Chondrocyte (in vitro differentiated cells): ENCODE data around the gene PRIM1. TPM values are rescaled to one million over a fixed set of nuclear protein-coding genes. Genes with fewer than 3 reads are reported as not detected.

Source experiments
- DNase-seq: peaks from one replicate; pipeline ENCODE4 v3.0.0; 2021; ENCODE audit warnings: mixed read lengths, low spot score
- H3K27ac Mint-ChIP-seq: one replicate; pipeline ENCODE4 v1.8.0; 2021; ENCODE audit warnings: mild to moderate bottlenecking, moderate library complexity, mixed read lengths; ENCODE audit not compliant: unreplicated experiment
- H3K27me3 Mint-ChIP-seq: 2 replicates; pipeline ENCODE4 v1.8.0; 2021; ENCODE audit warnings: low read depth, mixed read lengths
- H3K36me3 Mint-ChIP-seq: 2 replicates; pipeline ENCODE4 v1.8.0; 2021; ENCODE audit warnings: low read depth, mixed read lengths
- H3K4me1 Mint-ChIP-seq: 2 replicates; pipeline ENCODE4 v1.8.0; 2021; ENCODE audit warnings: low read depth, mild to moderate bottlenecking, mixed read lengths
- H3K4me3 Mint-ChIP-seq: one replicate; pipeline ENCODE4 v1.8.0; 2021; ENCODE audit warnings: mild to moderate bottlenecking, moderate library complexity, mixed read lengths; ENCODE audit not compliant: unreplicated experiment
- H3K9me3 Mint-ChIP-seq: 2 replicates; pipeline ENCODE4 v1.8.0; 2021; ENCODE audit warnings: low read depth, mixed read lengths
- total RNA-seq: library from RNA; stranded (reverse); gene quantifications from 3 replicates; pipeline ENCODE4 v1.2.1, GENCODE V29; 2021
- TF ChIP-seq, protein P1 (sequence below): fragments of 200-600 bp; sonication (generic); IDR thresholded peaks from 2 replicates; pipeline ENCODE4 v1.5.0; 2021; ENCODE audit warnings: antibody characterized with exemption, mild to moderate bottlenecking, moderate library complexity

PRIM1 gene
- total RNA-seq, 1 donor from 2014 or later, result 3.5 TPM

GRCh38 chr12:56776654-56777053, 24.5 kb upstream of the PRIM1 start:
- Mint-ChIP-seq H3K27me3 (no peaks in the 10 kb centered on the region), H3K4me3 (no peak overlapping the region)

GRCh38 chr12:56775638-56776037, 23.5 kb upstream of the PRIM1 start:
- Mint-ChIP-seq H3K27ac (no peak overlapping the region), H3K36me3 (no peaks in the 10 kb centered on the region), H3K4me1 (no peaks in the 10 kb centered on the region), H3K27me3 (no peaks in the 10 kb centered on the region), H3K4me3 (no peak overlapping the region), H3K9me3 (peaks cover 4% of the 10 kb centered on the region)
- TF ChIP-seq, protein P1, sequence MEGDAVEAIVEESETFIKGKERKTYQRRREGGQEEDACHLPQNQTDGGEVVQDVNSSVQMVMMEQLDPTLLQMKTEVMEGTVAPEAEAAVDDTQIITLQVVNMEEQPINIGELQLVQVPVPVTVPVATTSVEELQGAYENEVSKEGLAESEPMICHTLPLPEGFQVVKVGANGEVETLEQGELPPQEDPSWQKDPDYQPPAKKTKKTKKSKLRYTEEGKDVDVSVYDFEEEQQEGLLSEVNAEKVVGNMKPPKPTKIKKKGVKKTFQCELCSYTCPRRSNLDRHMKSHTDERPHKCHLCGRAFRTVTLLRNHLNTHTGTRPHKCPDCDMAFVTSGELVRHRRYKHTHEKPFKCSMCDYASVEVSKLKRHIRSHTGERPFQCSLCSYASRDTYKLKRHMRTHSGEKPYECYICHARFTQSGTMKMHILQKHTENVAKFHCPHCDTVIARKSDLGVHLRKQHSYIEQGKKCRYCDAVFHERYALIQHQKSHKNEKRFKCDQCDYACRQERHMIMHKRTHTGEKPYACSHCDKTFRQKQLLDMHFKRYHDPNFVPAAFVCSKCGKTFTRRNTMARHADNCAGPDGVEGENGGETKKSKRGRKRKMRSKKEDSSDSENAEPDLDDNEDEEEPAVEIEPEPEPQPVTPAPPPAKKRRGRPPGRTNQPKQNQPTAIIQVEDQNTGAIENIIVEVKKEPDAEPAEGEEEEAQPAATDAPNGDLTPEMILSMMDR, result no peak
- DNase-seq, result no peak

More at GRCh38 chr12:56776654-56777053, 24.5 kb upstream of the PRIM1 start:
- Mint-ChIP-seq H3K36me3 (no peaks in the 10 kb centered on the region), H3K27ac (no peak overlapping the region), H3K9me3 (peaks cover 4% of the 10 kb centered on the region), H3K4me1 (no peaks in the 10 kb centered on the region)
- TF ChIP-seq, protein P1, result no peak
- no peak for DNase-seq

DNA sequence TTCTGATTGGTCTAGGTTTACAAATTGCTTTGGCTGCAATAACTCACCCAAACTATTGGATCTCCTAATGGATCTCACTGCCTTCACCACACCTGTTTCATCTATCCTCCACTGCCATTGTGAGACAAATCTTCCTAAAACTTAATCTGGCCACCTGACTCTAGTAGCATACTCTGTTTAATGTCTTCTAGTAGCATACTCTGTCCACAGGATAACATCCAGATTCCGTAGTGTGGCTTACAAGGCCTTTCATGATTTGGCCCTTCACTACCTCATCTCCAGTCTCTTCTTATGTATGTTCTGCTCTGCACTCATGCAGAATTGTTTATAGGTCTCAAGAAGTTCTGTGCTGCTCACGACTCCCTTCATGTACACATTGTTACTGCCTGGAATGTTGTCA, 21.0 kb upstream of the PRIM1 start:
- Mint-ChIP-seq H3K9me3 (peaks cover 4% of the 10 kb centered on the region), H3K27ac (no peak overlapping the region), H3K36me3 (no peaks in the 10 kb centered on the region), H3K4me3 (no peak overlapping the region), H3K27me3 (no peaks in the 10 kb centered on the region), H3K4me1 (no peaks in the 10 kb centered on the region)
- no peak for DNase-seq
- TF ChIP-seq, protein P1, result no peak

GRCh38 chr12:56772625-56773024, 20.5 kb upstream of the PRIM1 start:
- TF ChIP-seq, protein P1, result no peak
- H3K4me3 Mint-ChIP-seq, result no peak overlapping the region

DNA sequence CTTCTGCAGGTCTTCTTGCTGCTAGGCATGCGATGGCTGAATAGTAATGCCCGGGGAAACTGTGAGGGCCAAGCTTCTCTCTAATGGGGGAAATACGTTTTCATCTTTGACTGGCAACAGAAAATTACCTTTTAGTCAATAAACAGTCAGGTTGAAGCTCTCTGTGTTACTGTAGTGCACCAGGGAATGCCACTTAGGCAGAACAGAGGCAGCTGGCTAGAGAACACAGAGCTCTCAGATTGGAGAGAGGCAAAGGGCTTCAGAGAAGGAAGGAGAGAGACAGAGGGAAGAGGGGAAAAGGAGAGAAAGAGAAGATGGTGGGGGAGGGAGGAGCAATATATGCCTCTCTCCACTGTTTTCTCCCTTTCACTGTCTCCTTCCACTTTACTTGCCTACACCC, 17.7 kb upstream of the PRIM1 start:
- no peak for DNase-seq
- no peaks in the 10 kb centered on the region for H3K9me3 Mint-ChIP-seq
- H3K27me3 Mint-ChIP-seq, result no peaks in the 10 kb centered on the region
- H3K27ac Mint-ChIP-seq, result no peak overlapping the region
- TF ChIP-seq, protein P1, result no peak
- no peaks in the 10 kb centered on the region for H3K36me3 Mint-ChIP-seq
- no peaks in the 10 kb centered on the region for H3K4me1 Mint-ChIP-seq
- no peak overlapping the region for H3K4me3 Mint-ChIP-seq

More at GRCh38 chr12:56772625-56773024, 20.5 kb upstream of the PRIM1 start:
- DNase-seq, result no peak
- Mint-ChIP-seq H3K27me3 (no peaks in the 10 kb centered on the region), H3K36me3 (no peaks in the 10 kb centered on the region), H3K4me1 (no peaks in the 10 kb centered on the region), H3K9me3 (peaks cover 4% of the 10 kb centered on the region), H3K27ac (no peak overlapping the region)
